ENCODE measurements around the gene ENPP7. TPM values are rescaled to one million over a fixed set of nuclear protein-coding genes. Genes with fewer than 3 reads are reported as not detected.

Gene ENPP7
- total RNA-seq, 4 donors from 2014 or later = not detected

DNA sequence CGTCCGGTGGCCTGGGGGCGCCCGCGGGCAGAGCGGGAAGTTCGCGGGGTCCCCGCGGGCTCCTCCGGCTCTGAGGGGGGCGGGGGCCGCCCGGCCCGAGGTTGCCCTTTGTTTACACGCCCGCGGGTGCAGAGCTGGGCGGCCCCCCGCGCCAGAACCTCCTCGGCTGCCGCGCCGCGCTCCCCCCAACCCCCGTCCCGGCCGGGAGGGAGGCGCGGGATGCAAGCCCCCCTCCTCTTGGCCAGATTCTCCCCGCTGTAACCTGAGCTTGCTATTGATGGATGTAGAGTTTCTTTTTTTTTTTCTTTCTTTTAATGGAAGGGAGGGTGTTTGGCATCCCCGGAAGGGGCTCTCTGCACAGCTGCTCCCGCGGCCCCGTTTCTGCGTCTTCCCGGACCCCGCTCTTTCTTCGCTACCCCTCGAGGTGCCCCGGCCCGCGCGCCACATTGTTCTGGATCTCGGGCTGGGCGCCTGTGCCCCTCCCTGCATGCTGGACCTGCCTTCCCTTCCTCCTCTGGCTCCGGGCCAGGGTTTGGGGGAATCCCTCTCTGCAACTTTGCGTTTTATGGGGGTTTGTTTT lies 47.9 kb downstream of the ENPP7 start:
- H3K27ac ChIP-seq = no peak overlapping the region
- no peak for TF ChIP-seq POLR2A (IDR thresholded peaks at IDR 0.05)
- TF ChIP-seq, protein P1, sequence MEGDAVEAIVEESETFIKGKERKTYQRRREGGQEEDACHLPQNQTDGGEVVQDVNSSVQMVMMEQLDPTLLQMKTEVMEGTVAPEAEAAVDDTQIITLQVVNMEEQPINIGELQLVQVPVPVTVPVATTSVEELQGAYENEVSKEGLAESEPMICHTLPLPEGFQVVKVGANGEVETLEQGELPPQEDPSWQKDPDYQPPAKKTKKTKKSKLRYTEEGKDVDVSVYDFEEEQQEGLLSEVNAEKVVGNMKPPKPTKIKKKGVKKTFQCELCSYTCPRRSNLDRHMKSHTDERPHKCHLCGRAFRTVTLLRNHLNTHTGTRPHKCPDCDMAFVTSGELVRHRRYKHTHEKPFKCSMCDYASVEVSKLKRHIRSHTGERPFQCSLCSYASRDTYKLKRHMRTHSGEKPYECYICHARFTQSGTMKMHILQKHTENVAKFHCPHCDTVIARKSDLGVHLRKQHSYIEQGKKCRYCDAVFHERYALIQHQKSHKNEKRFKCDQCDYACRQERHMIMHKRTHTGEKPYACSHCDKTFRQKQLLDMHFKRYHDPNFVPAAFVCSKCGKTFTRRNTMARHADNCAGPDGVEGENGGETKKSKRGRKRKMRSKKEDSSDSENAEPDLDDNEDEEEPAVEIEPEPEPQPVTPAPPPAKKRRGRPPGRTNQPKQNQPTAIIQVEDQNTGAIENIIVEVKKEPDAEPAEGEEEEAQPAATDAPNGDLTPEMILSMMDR (IDR thresholded peaks at IDR 0.05) = no peak
- intact Hi-C loops (cut with DNase I; ENCODE audit: low total_unique reads) = no loop called here
- peaks cover 0 to 10% of the 10 kb centered on the region in 2 donors for H3K4me1 ChIP-seq
- H3K9me3 ChIP-seq = no peaks in the 10 kb centered on the region
- H3K27me3 ChIP-seq = peaks cover 0 to 20% of the 10 kb centered on the region in 2 donors
- no peaks in the 10 kb centered on the region for H3K36me3 ChIP-seq
- DNase-seq = no peak
- peak overlapping the region; percentile 20 to 57 for H3K4me3 ChIP-seq

DNA sequence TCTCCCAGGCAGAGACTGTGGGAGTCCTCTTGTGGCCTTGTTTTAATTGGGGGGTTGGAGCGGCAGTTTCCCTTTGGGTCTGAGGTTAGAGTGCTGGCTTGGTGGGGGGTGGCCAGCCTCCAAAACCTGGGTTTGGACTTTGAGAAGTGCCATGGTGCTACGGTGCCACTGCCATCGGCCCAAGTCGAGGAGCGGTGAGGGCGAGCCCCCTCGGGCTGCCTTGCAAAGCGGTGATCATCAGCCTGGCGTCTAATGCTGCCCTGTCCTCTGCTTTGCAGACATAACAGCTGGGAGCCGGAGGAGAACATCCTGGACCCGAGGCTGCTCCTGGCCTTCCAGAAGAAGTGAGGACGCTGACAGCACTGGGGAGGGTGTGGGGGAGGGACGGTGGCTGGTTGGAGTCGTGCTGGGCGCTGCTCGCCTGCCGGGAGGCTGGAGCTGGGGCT lies 48.4 kb downstream of the ENPP7 start:
- H3K36me3 ChIP-seq = no peaks in the 10 kb centered on the region
- TF ChIP-seq, protein P1 (IDR thresholded peaks at IDR 0.05) = no peak
- TF ChIP-seq POLR2A (IDR thresholded peaks at IDR 0.05) = no peak
- no peak overlapping the region for H3K27ac ChIP-seq
- H3K4me1 ChIP-seq = peaks cover 0 to 10% of the 10 kb centered on the region in 2 donors
- DNase-seq = no peak
- peaks cover 0 to 20% of the 10 kb centered on the region in 2 donors for H3K27me3 ChIP-seq
- intact Hi-C loops (cut with DNase I; ENCODE audit: low total_unique reads) = no loop called here
- H3K9me3 ChIP-seq = no peaks in the 10 kb centered on the region
- H3K4me3 ChIP-seq = peak overlapping the region in 1 of 2 donors; percentile 57

DNA sequence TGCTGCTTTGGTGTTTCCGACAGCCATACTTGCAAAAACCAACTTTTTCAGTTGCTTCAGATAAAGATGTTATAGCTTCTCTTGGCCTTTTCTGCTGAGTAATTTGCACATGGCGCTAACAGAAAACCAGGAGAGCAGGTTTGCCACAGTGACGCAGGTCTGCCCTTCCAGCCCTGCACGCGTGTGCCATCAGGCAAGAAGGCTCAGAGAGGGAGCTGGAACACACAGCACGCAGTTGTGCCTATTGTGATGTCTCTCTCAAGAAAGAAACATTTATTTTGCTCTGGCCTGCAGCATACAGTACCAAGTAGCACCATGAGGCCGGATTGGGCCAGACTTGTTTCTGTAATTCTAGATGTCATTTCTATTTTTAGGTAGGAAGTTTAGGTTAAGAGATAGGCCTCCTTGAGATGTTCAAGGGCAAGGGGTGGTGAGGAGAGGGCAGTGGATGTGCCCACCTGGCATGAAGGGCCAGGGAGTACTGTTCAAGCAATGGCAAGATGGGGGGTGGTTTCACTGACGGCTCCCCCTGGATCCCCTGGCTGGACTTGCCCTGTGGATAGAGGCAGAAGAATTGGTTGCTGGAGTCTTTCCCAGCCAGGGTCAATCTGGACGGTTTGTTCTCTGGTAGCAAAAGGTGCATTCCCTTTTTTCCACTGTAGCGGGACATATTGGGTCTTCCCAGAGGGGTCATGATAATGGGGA lies 49.1 kb downstream of the ENPP7 start:
- H3K4me3 ChIP-seq = no peak overlapping the region
- no peak for DNase-seq
- intact Hi-C loops (cut with DNase I; ENCODE audit: low total_unique reads) = no loop called here
- no peak for TF ChIP-seq POLR2A (IDR thresholded peaks at IDR 0.05)
- TF ChIP-seq, protein P1 (IDR thresholded peaks at IDR 0.05) = no peak
- peaks cover 0 to 10% of the 10 kb centered on the region in 2 donors for H3K4me1 ChIP-seq
- peaks cover 0 to 17% of the 10 kb centered on the region in 2 donors for H3K27me3 ChIP-seq
- no peaks in the 10 kb centered on the region for H3K36me3 ChIP-seq
- no peak overlapping the region for H3K27ac ChIP-seq
- H3K9me3 ChIP-seq = no peaks in the 10 kb centered on the region

DNA sequence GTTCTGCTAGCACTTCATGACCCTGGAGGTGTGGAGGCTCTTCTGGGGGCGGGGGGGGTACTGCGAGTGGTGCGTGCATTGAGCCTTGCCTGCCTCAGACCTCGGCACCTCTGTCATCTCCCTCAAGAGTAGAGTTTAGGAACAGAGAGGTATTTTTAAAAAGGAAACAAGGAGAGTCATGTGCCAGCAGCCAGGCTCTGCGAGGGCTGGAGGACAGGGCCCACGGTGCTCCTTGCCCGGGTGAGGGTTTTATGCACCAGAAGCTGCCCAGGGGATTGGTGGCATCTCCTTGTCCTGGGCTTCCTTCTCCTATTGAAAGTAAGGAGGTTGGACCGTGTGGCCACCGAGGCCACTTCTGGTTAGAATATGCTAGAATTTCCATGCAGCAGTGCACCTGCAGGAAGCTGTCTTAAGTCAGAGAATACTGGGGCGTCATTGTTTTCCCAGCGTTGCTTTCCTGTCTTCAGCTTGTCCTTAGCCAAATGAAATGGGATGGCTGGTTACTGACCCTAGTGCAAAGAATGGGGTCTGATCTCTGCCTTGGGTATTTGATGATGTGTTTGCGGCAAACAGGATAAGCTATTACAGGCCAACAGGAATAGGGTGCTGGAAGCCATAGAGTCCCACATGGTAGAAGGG lies 50.4 kb downstream of the ENPP7 start:
- intact Hi-C loops (cut with DNase I; ENCODE audit: low total_unique reads) = no loop called here
- H3K27me3 ChIP-seq = peaks cover 0 to 5% of the 10 kb centered on the region in 2 donors
- no peak for TF ChIP-seq POLR2A (IDR thresholded peaks at IDR 0.05)
- TF ChIP-seq, protein P1 (IDR thresholded peaks at IDR 0.05) = no peak
- H3K27ac ChIP-seq = no peak overlapping the region
- no peak for DNase-seq
- peaks cover 0 to 10% of the 10 kb centered on the region in 2 donors for H3K4me1 ChIP-seq
- no peaks in the 10 kb centered on the region for H3K36me3 ChIP-seq
- no peaks in the 10 kb centered on the region for H3K9me3 ChIP-seq
- no peak overlapping the region for H3K4me3 ChIP-seq

All from uterus (tissue), 4 donors.